Measurements from ENCODE around the gene MAP4K3.
"Not testable (repeated sequence)": the region's sequence is repeated elsewhere in the genome, so short reads cannot be mapped to it uniquely, and the experiment has no call there.

GRCh38 chr2:39321056-39322035, 115.7 kb downstream of the MAP4K3 start:
- TF ChIP-seq PATZ1 (CRISPR knock-in tag; IDR thresholded peaks at IDR 0.05; ENCODE audit: borderline replicate concordance); TSHZ2 (CRISPR knock-in tag; IDR thresholded peaks at IDR 0.05); RARB (CRISPR knock-in tag; IDR thresholded peaks at IDR 0.05); POU6F1 (CRISPR knock-in tag; IDR thresholded peaks at IDR 0.05; ENCODE audit: borderline replicate concordance, low read depth); PPARA (CRISPR knock-in tag; IDR thresholded peaks at IDR 0.05; ENCODE audit: borderline replicate concordance); ZFP30 (CRISPR knock-in tag; IDR thresholded peaks at IDR 0.05); TOX (CRISPR knock-in tag; IDR thresholded peaks at IDR 0.05; ENCODE audit: borderline replicate concordance); CREB5 (CRISPR knock-in tag; IDR thresholded peaks at IDR 0.05; ENCODE audit: low read depth): not testable (repeated sequence)
